K562 (cell line): ENCODE measurements around the gene UNC119. TPM values are rescaled to one million over a fixed set of nuclear protein-coding genes. Genes with fewer than 3 reads are reported as not detected.

Experiments used
- ATAC-seq: fragments of 200-7000 bp; cut with Tn5 transposase; 3 replicates; pipeline ENCODE4 v1.9.1; 2020; ENCODE audit warnings: moderate library complexity
- BruUV-seq: library from RNA; stranded (reverse); fragments of 400-500 nt; replicated peaks from 2 replicates; lab custom pipeline; 2021; lab: Mats Ljungman, UMichigan
- CTCF ChIA-PET: fragments of 300-600 bp; formaldehyde crosslinking; extraction: SDS; loops from one replicate; lab custom pipeline; 2021; ENCODE audit warnings: low intra/inter-chr PET ratio; lab: Yijun Ruan, JAX
- POLR2A ChIA-PET: fragments of 300-600, 350-650 bp; sonication (Branson Sonifier 250); formaldehyde crosslinking; extraction: SDS; loops from one replicate; lab custom pipeline; 2021; ENCODE audit warnings: antibody characterized with exemption, inconsistent platforms; lab: Yijun Ruan, JAX
- DNase-seq, 4 experiments: peaks; one replicate each; pipeline versions ENCODE4 v3.0.0 to v3.0.0-alpha.2; 2011 to 2018; ENCODE audit warnings: low spot score in 3 of 4, mixed read lengths in 3 of 4; ENCODE audit errors: extremely low read depth in 1 of 4
- FAIRE-seq: peaks from 2 replicates; lab custom pipeline; 2011; peaks lifted over from hg19 to GRCh38; lab: Jason Lieb, UNC
- H2AFZ ChIP-seq: 2 replicates; pipeline ENCODE4 v1.6.0; 2011; ENCODE audit warnings: low read depth, low read length, control low read depth, inconsistent platforms
- H3K27ac ChIP-seq: fragments of 200-600 bp; 3 replicates; pipeline ENCODE4 v1.8.0; 2011; ENCODE audit warnings: low read depth, mild to moderate bottlenecking, control low read depth, inconsistent platforms, low read length, moderate library complexity, mixed read lengths; ENCODE audit errors: extremely low read depth
- H3K27me3 ChIP-seq, 2 experiments: fragments of 300-600 bp in 1 of 2; 2 replicates in 1 of 2; 3 replicates in 1 of 2; pipeline versions ENCODE4 v1.6.0 to v1.8.0; 2011; ENCODE audit warnings: inconsistent platforms in 2 of 2, low read length in 2 of 2, mild to moderate bottlenecking in 1 of 2, mixed read lengths in 1 of 2, moderate library complexity in 1 of 2; ENCODE audit not compliant: control insufficient read depth in 2 of 2, insufficient read depth in 2 of 2
- H3K36me3 ChIP-seq: fragments of 300-600 bp; 3 replicates; pipeline ENCODE4 v1.8.0; 2011; ENCODE audit warnings: mild to moderate bottlenecking, low read length, inconsistent platforms; ENCODE audit not compliant: control insufficient read depth, insufficient read depth
- H3K4me1 ChIP-seq, 2 experiments: fragments of 200-600 bp in 1 of 2; replicated peaks in 1 of 2; 2 replicates in 1 of 2; 3 replicates in 1 of 2; pipeline versions ENCODE4 v1.5.1 to v1.8.0; 2011; ENCODE audit warnings: inconsistent platforms in 2 of 2, low read length in 2 of 2, mild to moderate bottlenecking in 1 of 2, mixed read lengths in 1 of 2, moderate library complexity in 1 of 2; ENCODE audit not compliant: control insufficient read depth in 2 of 2, insufficient read depth in 2 of 2
- H3K4me2 ChIP-seq: 2 replicates; pipeline ENCODE4 v1.6.1; 2011; ENCODE audit warnings: low read length, control low read depth, inconsistent platforms, mixed read lengths; ENCODE audit not compliant: insufficient read depth
- H3K4me3 ChIP-seq: fragments of 200-600 bp; sonication (generic), shearing (Covaris generic); 2 replicates; pipeline ENCODE4 v1.5.1; 2016; ENCODE audit warnings: control low read depth, inconsistent platforms
- H3K79me2 ChIP-seq: fragments of 200-600 bp; 3 replicates; pipeline ENCODE4 v1.8.0; 2011; ENCODE audit warnings: low read length, inconsistent platforms; ENCODE audit not compliant: control insufficient read depth, insufficient read depth
- H3K9ac ChIP-seq, 2 experiments: 2 replicates each; pipeline versions ENCODE4 v1.6.0 to v1.6.1; 2011; ENCODE audit warnings: low read depth in 2 of 2, low read length in 2 of 2, control low read depth in 1 of 2, inconsistent platforms in 1 of 2, mild to moderate bottlenecking in 1 of 2, mixed read lengths in 1 of 2; ENCODE audit not compliant: insufficient read depth in 1 of 2
- H3K9me1 ChIP-seq: one replicate; pipeline ENCODE4 v1.6.0; 2011; ENCODE audit warnings: inconsistent platforms, mild to moderate bottlenecking, low read length, moderate library complexity; ENCODE audit not compliant: control insufficient read depth, insufficient read depth
- H3K9me3 ChIP-seq: replicated peaks from 2 replicates; pipeline ENCODE4 v1.5.1; 2011; ENCODE audit warnings: low read depth, low read length, inconsistent platforms; ENCODE audit not compliant: control insufficient read depth, insufficient read depth
- H4K20me1 ChIP-seq: replicated peaks from 2 replicates; pipeline ENCODE4 v1.6.1; 2011; ENCODE audit warnings: low read length, inconsistent platforms, mixed read lengths; ENCODE audit not compliant: control insufficient read depth, insufficient read depth
- CCNT2 ChIP-seq: IDR thresholded peaks from 2 replicates; pipeline ENCODE4 v1.6.1; 2011; ENCODE audit warnings: borderline replicate concordance, low read depth, mild to moderate bottlenecking, moderate library complexity, mixed read lengths, low read length; ENCODE audit not compliant: insufficient read length; ENCODE audit errors: extremely low read depth
- DMBX1 ChIP-seq: fragments of 250-450 bp; sonication (Bioruptor Pico); IDR thresholded peaks from 2 replicates; pipeline ENCODE4 v1.8.0; 2022; ENCODE audit warnings: inconsistent platforms, mild to moderate bottlenecking, moderate library complexity, borderline replicate concordance
- ESRRB ChIP-seq: fragments of 250-450 bp; sonication (Bioruptor Pico); IDR thresholded peaks from 2 replicates; pipeline ENCODE4 v1.5.0; 2020; ENCODE audit warnings: mild to moderate bottlenecking, moderate library complexity, borderline replicate concordance
- HCFC1 ChIP-seq: IDR thresholded peaks from 2 replicates; pipeline ENCODE4 v1.6.1; 2012; ENCODE audit warnings: low read depth, low read length, improper control_type of control experiment
- HDAC1 ChIP-seq, 2 experiments: fragments of 450-650 bp; IDR thresholded peaks; 2 replicates each; pipeline ENCODE4 v1.6.1; 2016 to 2017; ENCODE audit warnings: inconsistent platforms in 1 of 2, mild to moderate bottlenecking in 1 of 2, moderate library complexity in 1 of 2
- MCM7 ChIP-seq, 2 experiments: fragments of 450-650 bp; IDR thresholded peaks; 2 replicates each; pipeline ENCODE4 v1.6.1; 2016 to 2018
- SMAD4 ChIP-seq: fragments of 250-450 bp; sonication (Bioruptor Pico); conservative IDR thresholded peaks from 2 replicates; pipeline ENCODE4 v1.8.0; 2021; ENCODE audit warnings: inconsistent platforms, mild to moderate bottlenecking, moderate library complexity
- SP1 ChIP-seq: sonication (generic); formaldehyde crosslinking; IDR thresholded peaks from 2 replicates; pipeline ENCODE4 v1.8.1; 2022; ENCODE audit warnings: mild to moderate bottlenecking, missing genetic modification reagents
- TRIM24 ChIP-seq, 2 experiments: fragments of 450-650 bp; IDR thresholded peaks; 2 replicates each; pipeline ENCODE4 v1.6.1; 2016
- WGBS: fragments of 100-300 bp; shearing (Covaris generic); methylation state at CpG from one replicate; pipeline ENCODE4 v1.1.6; 2016; ENCODE audit warnings: low coverage, mixed read lengths; ENCODE audit not compliant: insufficient coverage; ENCODE audit errors: missing lambda C conversion rate; 5-methylcytosine and 5-hydroxymethylcytosine counted together
- in situ Hi-C: fragments of 300-500 bp; cut with MboI; formaldehyde crosslinking; loops from 4 replicates; pipeline ENCODE4 v1.15.0; 2018; ENCODE audit warnings: inconsistent platforms, mixed read lengths
- intact Hi-C: fragments of 100-400 bp; cut with micrococcal nuclease; formaldehyde crosslinking; loops from 2 replicates; pipeline ENCODE4 v1.14.2; 2022
- polyA plus RNA-seq, 8 experiments: library from polyadenylated mRNA; depleted of rRNA in 4 of 8; stranded (reverse) in 5 of 8; unstranded in 3 of 8; fragments of >200 nt; fragmentation: Nextera tagmentation in 2 of 8; fragmentation: Illumina TruSeq in 1 of 8; extraction: Ambion mirVana in 2 of 8; extraction: Trizol in 1 of 8; gene quantifications; 2 replicates each; pipeline versions ENCODE4 v1.2.1 to v1.2.3, GENCODE V29; 2011 to 2014; ENCODE audit warnings: inconsistent platforms in 1 of 8, missing spikeins in 1 of 8
- total RNA-seq, 7 experiments: library from RNA; depleted of rRNA in 6 of 7; stranded (reverse); fragments of >200 nt in 6 of 7; fragmentation: Illumina TruSeq in 2 of 7; extraction: Trizol in 2 of 7; gene quantifications; 2 replicates each; pipeline versions ENCODE4 v1.2.1 to v1.2.3, GENCODE V29; 2011 to 2021; ENCODE audit warnings: low replicate concordance in 1 of 7
- TF ChIP-seq, protein P1 (sequence below), 2 experiments: fragments of 200-800 bp in 1 of 2; sonication (Bioruptor generic) in 1 of 2; sonication (generic) in 1 of 2; formaldehyde crosslinking in 1 of 2; IDR thresholded peaks in 1 of 2; conservative IDR thresholded peaks in 1 of 2; 2 replicates each; pipeline versions ENCODE4 v1.5.0 to v1.6.1; 2016 to 2020; ENCODE audit warnings: missing compliant biosample characterization in 1 of 2, missing genetic modification characterization in 1 of 2, missing genetic modification reagents in 1 of 2
- TF ChIP-seq, protein P2 (sequence below): fragments of 450-650 bp; formaldehyde crosslinking; IDR thresholded peaks from 2 replicates; pipeline ENCODE4 v1.4.0; 2020; ENCODE audit warnings: mild to moderate bottlenecking, moderate library complexity
- TF ChIP-seq, protein P3 (sequence below), 2 experiments: fragments of 450-650 bp; conservative IDR thresholded peaks; 2 replicates each; pipeline ENCODE4 v1.6.1; 2017; ENCODE audit warnings: mild to moderate bottlenecking in 2 of 2, moderate library complexity in 2 of 2
- TF ChIP-seq, protein P4 (sequence below), 3 experiments: fragments of 200-800 bp in 1 of 3; sonication (Bioruptor generic) in 1 of 3; sonication (generic) in 1 of 3; formaldehyde crosslinking in 1 of 3; IDR thresholded peaks; 2 replicates each; pipeline versions ENCODE4 v1.6.1 to v1.8.0; 2016 to 2022; ENCODE audit warnings: mild to moderate bottlenecking in 2 of 3, missing compliant biosample characterization in 2 of 3, missing genetic modification characterization in 2 of 3, missing genetic modification reagents in 1 of 3

UNC119 gene
- total and polyA plus RNA-seq, 9 of the 15 experiments (the other 6 are each of a cell fraction or from before 2014, with no cell fraction given) = 0.37 to 47.7 (median 16.3) TPM

DNA sequence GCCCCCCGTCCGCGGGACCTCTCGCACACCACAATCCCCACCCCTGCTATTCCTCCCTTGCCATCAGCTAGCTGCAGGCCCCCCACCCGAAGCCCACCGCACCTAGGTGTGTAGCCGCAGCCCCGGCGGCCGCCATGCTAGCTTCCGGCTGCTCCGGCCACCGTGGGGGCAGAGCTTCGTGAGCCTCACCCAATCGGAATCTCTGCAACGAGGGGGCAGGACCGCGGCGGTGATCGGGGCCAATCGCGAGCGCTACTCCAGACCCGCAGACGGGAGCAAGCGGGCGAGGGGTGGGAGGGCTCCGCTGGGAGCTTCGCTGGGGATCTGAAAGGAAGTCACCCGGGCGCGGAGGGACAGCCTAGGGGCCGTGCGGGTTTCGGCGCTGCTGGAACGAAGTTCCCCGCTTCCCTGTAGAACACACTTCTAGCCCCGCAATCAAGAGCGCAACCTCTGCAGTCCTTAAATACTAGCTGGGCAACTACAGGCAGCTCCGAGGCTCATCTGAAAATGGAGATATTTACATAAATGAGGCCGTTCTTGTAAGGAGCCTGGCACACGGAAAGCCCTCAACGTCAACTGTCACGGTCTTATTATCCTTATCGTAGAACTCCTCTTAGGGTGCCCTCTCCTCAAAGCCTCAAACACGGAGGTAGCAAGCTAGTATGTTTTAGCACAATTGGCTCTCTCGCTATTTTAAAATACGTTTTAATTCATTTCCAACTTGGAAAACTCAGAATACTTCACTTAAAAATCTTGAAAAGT is 19.1 kb upstream of the UNC119 start, which contains the start of gene PIGS:
PIGS (minus strand) TSS at position 164 of the 762 bp plus-strand sequence; CDS start at position 136, 28 bp downstream.
- intact Hi-C loops = loop anchor here (2.0 kb wide), 1 partner anchor 27 kb away; the partner anchor contains the start of gene SPAG5
- Histone ChIP-seq H3K4me1 (peaks cover 25 to 28% of the 10 kb centered on the region in 2 experiments; a peak in 4 of 5 replicates), H3K79me2 (peaks cover 69% of the 10 kb centered on the region), H2AFZ (peak within 1 kb of the TSS; percentile 95), H3K9me1 (peaks cover 18% of the 10 kb centered on the region), H4K20me1 (0 out of 2 replicates have a peak, but pooled peaks cover 10% of the 10 kb centered on the region), H3K27ac (peak within 1 kb of the TSS; percentile 83), H3K9me3 (no peaks in the 10 kb centered on the region), H3K4me3 (peak within 1 kb of the TSS; percentile 82), H3K9ac (peak within 1 kb of the TSS; percentile 77 to 97), H3K36me3 (peaks cover 56% of the 10 kb centered on the region), H3K27me3 (no peaks in the 10 kb centered on the region), H3K4me2 (peak within 1 kb of the TSS; percentile 85)
- DNase-seq = peak; percentile 95 to 98 (median 96)
- CTCF ChIA-PET = no interaction called here
- TSS peak; percentile 93 for BruUV-seq
- FAIRE-seq = peak; percentile 88
- WGBS = 1% methylated on average over 32 of the region's 49 CpGs
- POLR2A ChIA-PET = interaction anchor here (0.6 to 4.8 kb wide), 19 partner anchors 9 to 712 kb away, joined by 3 to 26 read pairs (median 4); partner anchors contain the start of genes SLC46A1 and UNC119
- in situ Hi-C loops = no loop called here
- ATAC-seq = peak; percentile 96
- TF ChIP-seq HCFC1 = peak; percentile 54
- TF ChIP-seq, protein P1, sequence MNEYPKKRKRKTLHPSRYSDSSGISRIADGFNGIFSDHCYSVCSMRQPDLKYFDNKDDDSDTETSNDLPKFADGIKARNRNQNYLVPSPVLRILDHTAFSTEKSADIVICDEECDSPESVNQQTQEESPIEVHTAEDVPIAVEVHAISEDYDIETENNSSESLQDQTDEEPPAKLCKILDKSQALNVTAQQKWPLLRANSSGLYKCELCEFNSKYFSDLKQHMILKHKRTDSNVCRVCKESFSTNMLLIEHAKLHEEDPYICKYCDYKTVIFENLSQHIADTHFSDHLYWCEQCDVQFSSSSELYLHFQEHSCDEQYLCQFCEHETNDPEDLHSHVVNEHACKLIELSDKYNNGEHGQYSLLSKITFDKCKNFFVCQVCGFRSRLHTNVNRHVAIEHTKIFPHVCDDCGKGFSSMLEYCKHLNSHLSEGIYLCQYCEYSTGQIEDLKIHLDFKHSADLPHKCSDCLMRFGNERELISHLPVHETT (CRISPR knock-in tag; conservative IDR thresholded peaks at IDR 0.05 in 1 of 2, IDR thresholded peaks at IDR 0.05 in 1 of 2) = 0 out of 4 replicates have a peak, but pooled peaks of 1 of the 2 experiments have one; percentile 28
- TF ChIP-seq, protein P2, sequence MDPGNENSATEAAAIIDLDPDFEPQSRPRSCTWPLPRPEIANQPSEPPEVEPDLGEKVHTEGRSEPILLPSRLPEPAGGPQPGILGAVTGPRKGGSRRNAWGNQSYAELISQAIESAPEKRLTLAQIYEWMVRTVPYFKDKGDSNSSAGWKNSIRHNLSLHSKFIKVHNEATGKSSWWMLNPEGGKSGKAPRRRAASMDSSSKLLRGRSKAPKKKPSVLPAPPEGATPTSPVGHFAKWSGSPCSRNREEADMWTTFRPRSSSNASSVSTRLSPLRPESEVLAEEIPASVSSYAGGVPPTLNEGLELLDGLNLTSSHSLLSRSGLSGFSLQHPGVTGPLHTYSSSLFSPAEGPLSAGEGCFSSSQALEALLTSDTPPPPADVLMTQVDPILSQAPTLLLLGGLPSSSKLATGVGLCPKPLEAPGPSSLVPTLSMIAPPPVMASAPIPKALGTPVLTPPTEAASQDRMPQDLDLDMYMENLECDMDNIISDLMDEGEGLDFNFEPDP = no peak
- TF ChIP-seq SMAD4 (CRISPR knock-in tag) = 0 out of 2 replicates have a peak, but pooled peaks have one; percentile 9
- TF ChIP-seq, protein P3, sequence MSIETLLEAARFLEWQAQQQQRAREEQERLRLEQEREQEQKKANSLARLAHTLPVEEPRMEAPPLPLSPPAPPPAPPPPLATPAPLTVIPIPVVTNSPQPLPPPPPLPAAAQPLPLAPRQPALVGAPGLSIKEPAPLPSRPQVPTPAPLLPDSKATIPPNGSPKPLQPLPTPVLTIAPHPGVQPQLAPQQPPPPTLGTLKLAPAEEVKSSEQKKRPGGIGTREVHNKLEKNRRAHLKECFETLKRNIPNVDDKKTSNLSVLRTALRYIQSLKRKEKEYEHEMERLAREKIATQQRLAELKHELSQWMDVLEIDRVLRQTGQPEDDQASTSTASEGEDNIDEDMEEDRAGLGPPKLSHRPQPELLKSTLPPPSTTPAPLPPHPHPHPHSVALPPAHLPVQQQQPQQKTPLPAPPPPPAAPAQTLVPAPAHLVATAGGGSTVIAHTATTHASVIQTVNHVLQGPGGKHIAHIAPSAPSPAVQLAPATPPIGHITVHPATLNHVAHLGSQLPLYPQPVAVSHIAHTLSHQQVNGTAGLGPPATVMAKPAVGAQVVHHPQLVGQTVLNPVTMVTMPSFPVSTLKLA (conservative IDR thresholded peaks at IDR 0.05) = 0 out of 4 replicates have a peak, but pooled peaks of 1 of the 2 experiments have one; percentile 25
- peak in 1 of 2 experiments; percentile 62; a peak in 2 of 4 replicates for TF ChIP-seq TRIM24 (IDR thresholded peaks at IDR 0.05)
- TF ChIP-seq CCNT2 = peak; percentile 62
- TF ChIP-seq, protein P4, sequence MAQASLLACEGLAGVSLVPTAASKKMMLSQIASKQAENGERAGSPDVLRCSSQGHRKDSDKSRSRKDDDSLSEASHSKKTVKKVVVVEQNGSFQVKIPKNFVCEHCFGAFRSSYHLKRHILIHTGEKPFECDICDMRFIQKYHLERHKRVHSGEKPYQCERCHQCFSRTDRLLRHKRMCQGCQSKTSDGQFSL (CRISPR knock-in tag; IDR thresholded peaks at IDR 0.05) = no peak
- TF ChIP-seq, protein P4 (tag; IDR thresholded peaks at IDR 0.05) = no peak
- 0 out of 2 replicates have a peak, but pooled peaks have one; percentile 5 for TF ChIP-seq SP1 (CRISPR knock-in tag)
- no peak for TF ChIP-seq DMBX1 (CRISPR knock-in tag)
- TF ChIP-seq ESRRB (CRISPR knock-in tag) = no peak
- no peak for TF ChIP-seq MCM7 (IDR thresholded peaks at IDR 0.05)
- TF ChIP-seq HDAC1 (IDR thresholded peaks at IDR 0.05) = 0 out of 4 replicates have a peak, but pooled peaks of 1 of the 2 experiments have one; percentile 12
